ENCODE measurements around the gene KIFC3.

DNA sequence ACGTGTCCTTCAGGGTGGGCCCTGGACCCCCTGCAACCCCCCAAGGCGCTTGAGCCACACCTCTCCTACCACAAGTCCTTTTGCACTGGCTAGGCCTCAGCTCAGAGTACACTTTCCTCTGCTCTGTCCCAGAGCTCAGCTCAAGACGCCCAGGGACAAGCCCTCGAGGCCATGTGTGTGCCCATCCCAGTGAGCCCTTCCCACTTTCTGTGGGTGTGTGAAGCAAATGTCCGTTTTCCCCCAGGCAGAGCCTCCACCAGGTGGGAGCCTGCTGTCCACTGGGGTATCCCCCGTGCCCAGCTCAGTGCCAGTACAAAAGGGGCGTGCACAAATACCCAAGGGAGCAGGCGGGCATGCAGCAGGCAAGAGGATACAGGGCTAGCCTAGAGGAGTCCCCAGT lies 18.4 kb downstream of the KIFC3 start:
- TF ChIP-seq, protein P1, sequence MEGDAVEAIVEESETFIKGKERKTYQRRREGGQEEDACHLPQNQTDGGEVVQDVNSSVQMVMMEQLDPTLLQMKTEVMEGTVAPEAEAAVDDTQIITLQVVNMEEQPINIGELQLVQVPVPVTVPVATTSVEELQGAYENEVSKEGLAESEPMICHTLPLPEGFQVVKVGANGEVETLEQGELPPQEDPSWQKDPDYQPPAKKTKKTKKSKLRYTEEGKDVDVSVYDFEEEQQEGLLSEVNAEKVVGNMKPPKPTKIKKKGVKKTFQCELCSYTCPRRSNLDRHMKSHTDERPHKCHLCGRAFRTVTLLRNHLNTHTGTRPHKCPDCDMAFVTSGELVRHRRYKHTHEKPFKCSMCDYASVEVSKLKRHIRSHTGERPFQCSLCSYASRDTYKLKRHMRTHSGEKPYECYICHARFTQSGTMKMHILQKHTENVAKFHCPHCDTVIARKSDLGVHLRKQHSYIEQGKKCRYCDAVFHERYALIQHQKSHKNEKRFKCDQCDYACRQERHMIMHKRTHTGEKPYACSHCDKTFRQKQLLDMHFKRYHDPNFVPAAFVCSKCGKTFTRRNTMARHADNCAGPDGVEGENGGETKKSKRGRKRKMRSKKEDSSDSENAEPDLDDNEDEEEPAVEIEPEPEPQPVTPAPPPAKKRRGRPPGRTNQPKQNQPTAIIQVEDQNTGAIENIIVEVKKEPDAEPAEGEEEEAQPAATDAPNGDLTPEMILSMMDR (conservative IDR thresholded peaks at IDR 0.05 in 1 of 2, IDR thresholded peaks at IDR 0.05 in 1 of 2; ENCODE audit: low read depth in 1 of 2, low read length in 2 of 2): no peak
- TF ChIP-seq EZH2 (IDR thresholded peaks at IDR 0.05; ENCODE audit: low read length, missing control alignments): no peak
